GM18909 (cell line): ENCODE measurements around the gene OTOS.

Experiments used
- ATAC-seq: cut with Tn5 transposase; IDR thresholded peaks from one replicate; pipeline ENCODE4 v1.9.1; 2021; ENCODE audit warnings: mild to moderate bottlenecking; ENCODE audit not compliant: unreplicated experiment, poor library complexity

Gene OTOS

DNA sequence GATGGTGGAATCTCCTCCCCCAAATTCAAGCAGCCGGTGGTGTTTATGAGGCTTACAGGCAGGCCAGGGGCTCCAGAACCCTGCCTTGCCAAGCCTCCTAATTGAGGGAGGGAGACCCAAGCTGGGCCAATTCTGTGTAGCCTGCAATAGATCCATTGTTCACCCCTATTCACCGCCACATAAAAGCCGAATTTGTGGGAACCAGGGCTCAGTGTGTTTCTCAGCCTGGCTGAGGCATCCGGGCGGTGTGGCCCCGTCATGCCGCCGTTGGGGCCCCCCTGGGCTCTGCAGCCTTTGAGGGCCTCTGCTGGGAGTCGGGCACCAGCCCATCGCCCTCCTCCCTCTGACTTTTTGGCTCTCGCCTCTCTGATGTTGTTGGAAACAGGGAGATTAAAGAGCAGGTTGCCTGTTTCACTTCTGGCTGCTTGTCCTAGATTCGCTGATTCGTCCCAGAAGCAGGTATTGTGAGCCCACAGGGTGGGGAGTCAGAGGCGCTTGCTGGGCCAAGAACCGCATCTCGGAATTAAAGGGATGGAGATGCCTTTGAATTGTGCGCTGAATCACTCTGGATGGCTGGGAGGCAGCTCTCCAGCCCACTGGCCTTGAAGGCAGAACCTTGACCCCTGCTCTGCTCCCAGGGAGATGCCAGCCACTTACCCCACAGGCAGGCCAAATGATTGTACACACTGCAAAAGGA lies 14.7 kb upstream of the OTOS start:
- ATAC-seq = no peak

DNA sequence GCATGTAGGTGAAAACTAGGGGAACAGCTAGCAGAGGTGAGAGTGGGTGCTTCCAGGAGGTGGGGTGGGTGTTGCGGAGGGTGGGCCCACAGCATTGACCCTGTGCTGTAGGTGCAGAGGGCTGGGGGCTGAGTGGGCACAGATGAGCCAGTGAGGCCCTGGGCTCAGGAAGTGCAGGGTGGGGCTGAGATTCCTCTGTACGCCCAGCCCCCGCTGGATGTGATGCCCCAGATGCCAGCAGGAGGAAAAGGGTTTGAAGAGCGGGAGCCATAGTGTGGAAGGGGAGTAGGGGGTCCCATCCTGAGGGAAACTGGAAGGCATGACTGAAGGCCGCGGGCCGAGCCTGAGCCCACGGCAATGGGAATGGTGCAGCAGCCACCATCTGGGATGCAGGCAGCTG lies 14.1 kb upstream of the OTOS start:
- ATAC-seq = no peak

DNA sequence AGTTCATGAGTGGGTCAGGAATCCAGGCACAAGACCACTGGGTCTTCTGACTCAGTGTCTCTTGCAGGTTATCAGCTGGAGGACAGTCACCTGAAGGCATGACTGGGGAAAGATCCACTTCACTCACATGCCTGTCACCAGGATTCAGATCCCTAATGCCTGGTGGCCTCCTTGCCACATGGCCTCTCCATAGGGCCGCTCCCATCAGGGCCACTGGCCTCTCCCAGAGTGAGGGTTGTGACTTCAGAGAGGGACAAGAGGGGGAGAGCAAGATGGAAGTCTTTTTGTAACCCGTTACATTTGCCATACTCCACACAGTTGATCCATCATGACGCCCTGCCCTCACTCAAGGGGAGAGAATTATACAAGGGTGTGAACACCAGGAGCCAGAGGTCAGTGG lies 13.0 kb upstream of the OTOS start:
- no peak for ATAC-seq

DNA sequence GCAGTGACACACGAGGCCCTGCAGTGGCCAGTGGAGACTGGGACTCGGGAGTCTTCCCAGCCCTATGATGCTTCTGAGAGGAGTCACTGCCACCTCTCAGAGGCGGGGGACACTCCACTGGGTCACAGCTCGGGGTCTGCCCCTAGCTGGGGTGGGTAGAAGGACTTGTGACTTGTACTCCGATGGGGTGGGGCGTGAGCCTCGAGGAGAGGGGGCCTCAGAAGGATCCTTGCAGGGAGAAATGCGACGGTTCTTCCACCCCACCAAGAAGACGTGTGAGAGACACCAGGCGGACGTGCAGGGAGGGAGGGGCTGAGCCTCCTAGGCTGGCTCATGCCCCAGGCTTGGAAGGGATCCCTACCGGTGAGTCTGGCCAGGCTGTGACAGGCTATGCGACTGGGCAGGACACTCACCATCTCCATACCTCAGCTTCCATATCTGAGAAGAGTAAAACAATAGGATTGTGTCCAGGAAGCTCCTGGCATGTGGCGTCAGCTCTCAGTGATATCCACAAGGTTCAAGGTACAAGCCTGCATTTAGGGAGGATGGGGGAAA lies 11.1 kb upstream of the OTOS start:
- ATAC-seq = no peak

DNA sequence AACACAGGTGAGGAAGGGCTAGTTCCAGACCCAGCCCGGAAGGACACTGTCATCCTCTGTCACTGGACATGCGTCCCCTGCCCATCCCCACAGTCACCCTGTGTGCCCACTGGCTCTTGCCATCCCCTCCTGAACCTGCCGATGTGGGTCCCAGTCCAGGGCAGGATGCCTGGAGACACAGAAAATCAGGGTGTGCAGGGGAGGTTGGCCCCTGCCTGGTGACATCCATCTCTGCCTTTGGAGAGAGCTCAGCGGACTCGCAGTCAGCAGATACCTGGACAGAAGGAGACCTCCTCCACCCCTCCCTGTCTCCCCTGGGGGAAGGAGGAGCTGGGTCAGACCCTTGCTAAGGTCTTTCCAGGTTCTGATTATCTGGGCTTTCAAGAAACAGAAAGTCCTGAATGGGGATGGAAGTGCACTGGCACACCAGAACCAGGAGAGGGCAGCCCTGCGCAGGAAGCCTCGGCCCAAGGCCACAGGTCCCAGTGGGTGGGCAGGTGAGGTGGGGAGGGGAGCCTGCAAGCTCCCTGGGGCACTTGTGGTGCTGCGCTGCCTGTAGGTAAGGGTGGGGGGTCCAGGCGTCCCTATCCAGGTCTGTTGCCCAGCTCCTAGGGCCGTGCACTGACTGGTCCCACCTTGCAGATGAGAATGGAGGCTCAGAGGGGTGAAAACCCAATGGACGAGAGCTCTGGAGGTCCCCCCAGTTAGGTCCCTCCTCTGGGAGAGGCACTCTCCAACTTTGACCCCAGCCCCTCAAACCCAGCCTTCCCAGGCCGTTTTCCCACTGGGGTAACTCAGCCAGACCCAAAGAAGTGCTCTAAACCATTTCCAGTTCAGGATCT lies 9.7 kb upstream of the OTOS start:
- no peak for ATAC-seq

DNA sequence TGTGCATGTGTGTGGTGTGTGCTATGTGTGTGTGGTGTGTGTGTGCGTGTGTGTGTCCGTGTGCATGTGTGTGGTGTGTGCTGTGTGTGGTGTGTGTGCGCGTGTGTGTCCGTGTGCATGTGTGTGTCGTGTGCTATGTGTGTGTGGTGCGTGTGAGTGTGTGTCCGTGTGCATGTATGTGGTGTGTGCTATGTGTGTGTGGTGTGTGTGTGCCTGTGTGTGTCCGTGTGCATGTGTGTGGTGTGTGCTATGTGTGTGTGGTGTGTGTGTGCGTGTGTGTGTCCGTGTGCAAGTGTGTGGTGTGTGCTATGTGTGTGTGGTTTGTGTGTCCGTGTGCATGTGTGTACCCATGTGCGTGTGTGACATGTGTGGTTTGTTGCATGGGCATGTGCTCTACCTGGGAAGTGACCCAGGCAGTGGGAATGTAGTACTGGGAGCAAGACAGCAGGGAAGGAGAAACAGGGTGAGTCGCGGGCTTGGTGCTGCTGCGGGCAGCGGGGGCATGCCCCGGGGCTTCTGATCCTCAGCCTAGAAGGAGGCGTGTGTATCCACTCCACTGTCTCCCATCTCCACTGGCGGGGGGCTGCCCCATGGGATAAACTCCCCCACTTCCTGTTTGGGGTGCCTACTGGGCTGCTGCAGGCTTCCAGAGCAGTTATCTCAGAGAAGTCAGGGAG lies 7.6 kb upstream of the OTOS start:
- no peak for ATAC-seq

DNA sequence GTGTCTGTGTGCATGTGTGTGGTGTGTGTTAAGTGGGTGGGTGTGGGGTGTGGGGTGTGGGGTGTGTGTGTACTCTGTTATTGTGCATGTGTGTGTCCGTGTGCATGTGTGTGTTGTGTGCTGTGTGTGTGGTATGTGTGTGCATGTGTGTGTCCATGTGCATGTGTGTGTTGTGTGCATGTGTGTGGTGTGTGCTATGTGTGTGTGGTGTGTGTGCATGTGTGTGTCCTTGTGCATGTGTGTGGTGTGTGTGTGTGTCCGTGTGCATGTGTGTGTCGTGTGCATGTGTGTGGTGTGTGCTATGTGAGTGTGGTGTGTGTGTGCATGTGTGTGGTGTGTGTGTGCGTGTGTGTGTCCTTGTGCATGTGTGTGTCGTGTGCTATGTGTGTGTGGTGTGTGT lies 6.9 kb upstream of the OTOS start:
- ATAC-seq = no peak

DNA sequence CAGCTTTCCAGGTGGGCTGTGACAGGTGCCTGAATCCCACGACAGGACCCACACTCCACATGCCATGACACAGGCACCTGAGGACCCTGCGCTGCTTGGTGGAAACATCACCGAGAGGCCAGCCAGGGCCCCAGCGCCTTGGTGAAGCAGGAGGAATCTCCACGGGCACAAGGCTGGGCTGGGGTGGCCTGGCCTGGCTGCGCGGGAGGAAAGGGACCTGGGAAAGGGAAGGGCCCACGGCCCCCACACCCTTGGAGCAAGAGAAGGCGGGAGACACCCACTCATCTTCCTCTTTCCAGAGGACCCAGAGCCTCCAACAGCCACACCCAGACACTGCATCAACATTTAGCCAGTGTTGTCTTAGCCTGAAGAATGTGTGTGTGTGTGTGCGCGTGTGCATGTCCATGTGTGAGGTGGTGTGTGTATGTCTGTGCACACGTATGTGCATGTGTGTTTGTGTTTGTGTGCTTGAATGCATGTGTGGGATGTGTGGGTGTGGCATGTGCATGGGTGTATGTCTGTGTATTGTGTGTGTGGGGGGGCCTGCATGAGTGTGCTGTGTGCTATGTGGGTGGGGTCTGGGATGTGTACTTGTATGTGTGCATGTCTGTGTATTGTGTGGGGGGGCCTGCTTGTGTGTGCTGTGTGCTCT lies 6.3 kb upstream of the OTOS start:
- ATAC-seq = no peak

DNA sequence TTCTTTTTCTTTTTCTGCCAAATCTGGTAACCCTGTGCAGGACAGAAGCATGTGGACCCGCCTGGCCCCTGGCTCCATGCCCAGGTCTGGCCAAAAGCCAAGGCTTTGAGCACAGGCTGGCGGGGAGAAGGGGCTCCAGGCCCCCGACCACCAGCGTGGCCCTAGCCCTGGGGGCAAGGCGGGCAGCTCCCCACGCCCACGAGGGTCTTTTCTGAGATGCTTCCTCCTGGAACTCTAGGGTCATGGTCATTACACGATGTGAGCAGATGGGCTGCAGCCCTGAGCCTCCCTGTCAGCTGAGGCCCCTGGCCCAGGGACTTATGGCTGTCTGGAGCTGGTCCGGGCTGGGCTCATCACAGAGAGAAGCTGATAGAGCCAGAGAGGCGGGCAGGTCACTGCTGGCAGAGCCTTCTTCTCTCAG lies 5.7 kb upstream of the OTOS start:
- no peak for ATAC-seq

DNA sequence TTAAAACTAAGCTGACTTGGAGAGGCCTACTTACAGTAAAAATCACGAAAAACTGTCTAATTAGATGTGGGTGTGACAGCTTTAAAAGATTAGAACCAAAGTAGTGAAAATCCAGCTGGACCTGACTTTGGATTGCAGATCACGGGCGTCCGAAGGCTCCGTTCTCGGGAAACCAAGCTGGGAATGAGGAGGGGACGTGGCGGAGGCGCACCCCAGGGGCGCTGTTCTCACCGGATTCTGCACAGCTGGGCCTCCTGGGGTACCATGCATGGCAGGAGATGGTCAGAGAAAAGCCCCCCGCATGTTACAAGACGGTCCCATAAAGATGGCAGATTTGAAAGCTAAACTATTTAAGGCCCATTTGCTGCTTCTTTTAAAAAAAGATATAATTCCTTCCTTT lies 5.0 kb upstream of the OTOS start:
- no peak for ATAC-seq

DNA sequence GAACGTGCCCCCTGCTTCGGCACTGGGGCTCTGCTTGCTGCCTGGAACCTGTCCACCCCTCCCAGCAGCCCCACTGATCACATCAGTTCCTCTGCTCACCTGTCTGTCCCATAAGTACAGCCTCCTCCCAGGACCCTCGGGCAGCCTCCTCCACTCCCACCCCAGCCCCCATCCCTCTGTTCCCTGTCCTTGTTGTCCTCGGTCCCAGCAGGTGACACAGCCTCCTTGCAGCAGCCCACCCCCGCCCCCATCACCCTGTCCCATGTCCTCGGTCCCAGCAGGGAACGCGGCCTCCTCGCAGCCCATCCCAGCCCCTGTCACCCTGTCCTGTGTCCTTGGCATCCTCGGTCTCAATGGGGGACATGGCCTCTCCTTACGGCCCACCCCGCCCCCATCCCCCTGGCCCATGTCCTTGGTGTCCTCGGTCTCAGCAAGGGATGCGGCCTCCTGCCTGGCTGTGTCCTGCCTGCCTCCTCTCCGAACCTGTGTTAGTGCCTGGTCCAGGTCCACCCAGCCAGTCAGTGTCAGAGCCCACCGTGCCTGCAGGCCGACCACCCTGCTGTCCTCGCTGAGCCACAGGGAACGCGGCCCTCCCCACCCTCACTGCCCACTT lies 4.3 kb upstream of the OTOS start:
- no peak for ATAC-seq

DNA sequence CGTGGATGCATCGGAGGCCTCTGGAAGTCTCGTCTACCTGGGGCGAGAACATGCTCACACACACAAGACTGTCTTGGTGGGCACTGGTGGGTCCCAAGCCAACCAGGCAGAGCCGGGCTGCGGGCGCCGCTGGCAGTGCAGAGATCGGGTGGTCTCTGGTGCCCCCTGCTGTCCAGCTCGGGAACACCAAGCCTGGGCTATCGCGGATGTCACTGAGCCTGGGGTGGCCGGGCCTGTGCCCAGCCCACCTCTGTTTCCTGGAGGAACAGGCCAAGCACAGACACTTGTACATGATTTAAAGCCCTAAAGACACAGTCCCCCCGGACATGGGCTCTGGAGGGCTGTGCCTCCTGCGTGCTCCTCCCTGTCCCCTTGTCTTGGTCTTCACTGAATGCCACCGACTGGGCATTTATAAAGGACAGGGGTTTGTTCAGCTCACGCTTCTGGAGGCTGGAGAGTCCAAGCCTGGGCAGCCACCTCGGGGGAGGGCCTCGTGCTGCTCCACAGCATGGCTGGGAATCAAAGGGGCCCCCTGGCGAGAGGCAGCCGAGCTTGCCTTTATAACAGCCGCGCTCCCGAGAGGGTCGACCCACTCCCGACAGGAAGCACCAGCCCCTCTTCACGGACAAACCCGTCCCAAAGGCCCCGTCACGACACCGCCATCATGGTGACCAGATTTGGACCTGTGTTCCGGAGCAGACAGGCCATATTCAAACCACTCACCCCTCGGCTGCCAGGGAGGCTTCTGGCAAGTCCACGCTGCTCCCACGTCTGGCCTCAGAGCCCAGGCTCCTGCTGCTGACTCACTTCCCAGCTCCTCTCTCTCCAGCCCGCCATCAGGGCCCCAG lies 3.6 kb upstream of the OTOS start:
- ATAC-seq = peak; percentile 56

DNA sequence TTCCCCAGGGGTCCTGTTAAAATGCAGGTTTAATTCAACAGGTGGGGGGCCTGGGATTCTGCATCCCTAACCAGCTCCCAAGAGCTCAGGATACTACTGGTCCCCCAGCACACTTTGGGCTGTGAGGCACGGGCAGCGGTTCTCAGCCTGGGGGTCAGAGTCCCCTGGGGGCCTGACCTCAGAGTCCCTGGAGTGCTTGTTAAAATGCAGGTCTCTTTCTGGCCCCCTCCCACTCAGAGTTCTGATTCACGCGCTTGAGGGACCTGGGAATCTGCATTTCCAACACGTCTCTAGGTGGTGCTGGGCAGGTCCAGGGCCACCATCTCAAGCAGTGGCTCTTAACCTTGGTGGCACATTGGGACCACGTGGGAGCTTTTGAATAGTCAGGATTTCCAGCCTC lies 2.8 kb upstream of the OTOS start:
- ATAC-seq = no peak

DNA sequence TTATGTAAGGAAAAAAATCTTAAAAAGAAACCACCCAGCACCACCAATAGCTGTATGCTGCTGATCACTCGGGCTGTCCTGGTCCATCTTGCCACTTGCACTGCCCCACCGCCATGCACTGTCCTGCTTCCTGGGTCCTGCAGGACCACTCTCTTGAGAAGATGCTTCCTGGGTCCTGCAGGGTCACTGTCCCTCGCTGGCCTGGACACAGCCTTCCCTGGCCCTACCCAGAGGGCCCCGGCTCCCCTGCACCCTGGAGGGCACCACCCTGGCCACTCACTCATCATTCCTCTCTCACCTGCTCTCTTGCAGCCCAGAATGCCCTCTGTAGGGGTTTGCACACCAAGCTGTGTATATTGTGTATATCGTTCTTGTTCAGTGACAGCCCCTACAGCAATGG lies 2.4 kb upstream of the OTOS start:
- ATAC-seq = no peak

DNA sequence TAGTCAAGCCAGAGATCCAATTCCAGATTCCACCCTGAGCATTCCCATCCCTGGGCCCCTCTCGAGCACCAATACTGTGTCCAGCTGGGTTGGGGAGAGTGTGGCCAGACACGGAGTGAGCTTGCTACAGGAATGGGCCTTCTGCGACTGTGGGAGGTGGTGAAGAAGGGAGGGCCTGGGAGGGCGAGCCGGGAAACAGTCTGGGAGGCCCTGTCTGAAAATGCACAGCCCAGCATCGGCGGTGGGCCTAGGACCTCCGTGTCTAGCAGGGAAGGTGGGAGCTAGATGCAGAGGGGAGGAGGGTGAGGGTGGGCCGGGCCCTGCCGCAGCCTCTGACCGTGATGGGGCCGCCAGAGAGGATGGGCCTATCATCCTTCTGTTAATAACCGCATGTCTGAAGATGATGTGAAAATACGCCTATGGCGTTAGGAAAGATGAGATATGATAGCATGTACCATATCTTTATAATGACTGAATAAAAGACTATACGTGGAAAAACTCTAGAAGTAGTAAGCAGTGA lies 1.9 kb upstream of the OTOS start:
- ATAC-seq = no peak

DNA sequence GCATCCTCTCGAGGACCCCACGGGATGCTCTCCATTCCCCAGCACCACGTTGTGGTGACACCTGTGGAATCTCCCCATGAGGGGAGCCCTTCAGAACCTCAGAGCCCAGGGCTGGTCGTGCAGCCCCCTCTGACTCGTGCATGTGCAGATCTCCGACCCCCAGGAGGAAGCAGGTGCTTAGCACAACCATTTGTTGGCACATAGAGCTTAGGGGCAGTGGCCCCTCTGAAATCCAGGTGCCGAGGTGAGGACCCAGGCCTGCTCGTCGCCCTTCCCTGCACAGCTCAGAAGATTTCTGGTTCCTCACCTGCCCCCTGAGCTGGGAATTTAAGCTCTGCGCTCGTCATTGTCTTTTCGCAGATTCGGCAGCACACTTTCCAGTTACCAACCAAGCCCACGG lies 1.3 kb upstream of the OTOS start:
- no peak for ATAC-seq

DNA sequence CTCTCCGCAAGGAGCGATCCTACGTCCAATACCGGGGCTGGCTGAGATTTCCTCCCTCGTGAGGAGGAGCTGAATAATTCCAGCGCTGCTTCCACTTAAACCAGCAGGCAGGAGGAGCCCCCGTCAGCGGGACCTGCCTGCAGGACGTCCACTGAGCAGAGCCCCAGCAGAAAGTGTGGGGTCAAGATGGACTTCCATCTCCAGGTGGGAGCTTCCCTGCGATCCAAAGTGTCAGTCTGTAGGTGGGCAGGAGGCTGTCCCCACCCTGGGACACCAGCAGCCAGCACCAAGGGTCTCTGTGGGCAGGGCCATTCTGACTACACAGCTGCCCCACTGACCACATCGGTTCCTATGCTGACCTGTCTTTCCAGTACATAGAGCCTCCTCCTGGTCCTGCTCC lies 462 bp upstream of the OTOS start:
- no peak for ATAC-seq

DNA sequence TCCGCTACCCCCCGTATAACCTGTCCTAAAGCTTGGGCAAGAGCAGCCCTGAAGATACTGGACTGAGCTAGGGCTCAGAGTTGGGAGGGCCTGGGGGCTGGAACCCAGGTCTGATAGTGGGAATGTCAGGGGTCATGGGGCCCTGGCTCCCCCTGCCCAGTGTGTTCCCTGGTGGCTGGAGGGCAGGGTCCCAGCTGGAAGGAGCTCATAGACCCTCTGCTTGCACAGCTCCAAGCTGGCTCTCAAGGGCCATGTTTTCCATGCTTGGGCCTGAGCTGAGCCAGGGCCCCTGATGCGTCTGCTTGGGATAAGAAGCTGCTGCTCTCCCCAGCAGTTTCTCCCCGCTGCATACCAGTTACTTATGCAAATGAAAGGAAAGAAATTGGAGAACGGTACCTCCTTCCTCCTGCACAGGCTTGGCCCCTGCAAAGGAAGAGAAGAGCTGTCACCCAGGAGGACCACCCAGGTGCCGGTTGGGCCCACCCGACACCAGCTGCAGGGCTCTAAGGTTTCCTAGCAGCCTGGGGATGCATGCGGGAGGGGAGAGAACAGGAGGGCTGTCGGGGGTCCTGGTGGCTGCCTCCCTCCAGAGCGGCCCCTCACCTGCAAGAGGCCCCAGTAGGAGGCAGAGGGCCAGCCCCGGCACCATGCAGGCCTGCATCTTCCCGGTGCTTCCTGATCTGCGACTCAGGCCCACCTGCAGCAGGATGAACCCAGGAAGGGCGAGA lies 628 bp downstream of the OTOS start:
- ATAC-seq = no peak
